IMR-90 (cell line): Measurements from ENCODE around the gene MAML3. TPM values are rescaled to one million over a fixed set of nuclear protein-coding genes. Genes with fewer than 3 reads are reported as not detected.

ENCODE experiments used
- ATAC-seq: fragments of 200-7000 bp; cut with Tn5 transposase; 2 replicates; pipeline ENCODE4 v1.9.1; 2020; ENCODE audit warnings: low read depth, mild to moderate bottlenecking, moderate library complexity
- BruUV-seq: library from RNA; stranded (reverse); fragments of 400-500 nt; replicated peaks from 2 replicates; lab custom pipeline; 2021; lab: Mats Ljungman, UMichigan
- CTCF ChIA-PET: fragments of 300-600 bp; formaldehyde crosslinking; extraction: SDS; loops from one replicate; lab custom pipeline; 2021; ENCODE audit warnings: antibody characterized with exemption; lab: Yijun Ruan, JAX
- POLR2A ChIA-PET: fragments of 300-600 bp; sonication (Branson Sonifier 250); formaldehyde crosslinking; loops from one replicate; lab custom pipeline; 2022; ENCODE audit warnings: antibody characterized with exemption; ENCODE audit not compliant: unreplicated experiment; lab: Charles Lee
- DNase-seq: peaks from one replicate; pipeline ENCODE4 v3.0.0; 2013
- H2AFZ ChIP-seq: replicated peaks from 2 replicates; pipeline ENCODE3; 2013; ENCODE audit warnings: low read length, mild to moderate bottlenecking; ENCODE audit not compliant: poor library complexity
- H2AK5ac ChIP-seq: 2 replicates; pipeline ENCODE4 v1.6.1; 2013; ENCODE audit warnings: low read depth, low read length, inconsistent platforms
- H2AK9ac ChIP-seq: replicated peaks from 2 replicates; pipeline ENCODE3; 2013; ENCODE audit warnings: mild to moderate bottlenecking, low read depth, low read length, moderate library complexity; ENCODE audit not compliant: poor library complexity
- H2BK120ac ChIP-seq: 2 replicates; pipeline ENCODE4 v1.6.1; 2013; ENCODE audit warnings: low read depth, low read length, inconsistent platforms
- H2BK15ac ChIP-seq: 3 replicates; pipeline ENCODE4 v1.6.1; 2013; ENCODE audit warnings: low read depth, low read length, inconsistent platforms
- H2BK20ac ChIP-seq: 2 replicates; pipeline ENCODE4 v1.6.1; 2013; ENCODE audit warnings: low read depth, mild to moderate bottlenecking, inconsistent platforms, low read length, moderate library complexity
- H2BK5ac ChIP-seq: 2 replicates; pipeline ENCODE4 v1.6.1; 2013; ENCODE audit warnings: mild to moderate bottlenecking, low read depth, low read length, inconsistent platforms; ENCODE audit not compliant: poor library complexity, severe bottlenecking
- H3K14ac ChIP-seq: replicated peaks from 2 replicates; pipeline ENCODE4 v1.6.1; 2013; ENCODE audit warnings: low read depth, low read length, inconsistent platforms
- H3K18ac ChIP-seq: 2 replicates; pipeline ENCODE4 v1.6.1; 2013; ENCODE audit warnings: low read depth, low read length, control low read depth
- H3K23ac ChIP-seq: 2 replicates; pipeline ENCODE4 v1.6.1; 2013; ENCODE audit warnings: low read depth, low read length, inconsistent platforms
- H3K27ac ChIP-seq: 2 replicates; pipeline ENCODE4 v1.5.1; 2013; ENCODE audit warnings: mild to moderate bottlenecking, control low read depth, low read length; ENCODE audit not compliant: insufficient read depth
- H3K27me3 ChIP-seq: 2 replicates; pipeline ENCODE4 v1.6.1; 2013; ENCODE audit warnings: low read length; ENCODE audit not compliant: control insufficient read depth, insufficient read depth
- H3K36me3 ChIP-seq: 2 replicates; pipeline ENCODE4 v1.6.1; 2013; ENCODE audit warnings: low read length, mixed read lengths; ENCODE audit not compliant: control insufficient read depth, insufficient read depth
- H3K4ac ChIP-seq: 2 replicates; pipeline ENCODE4 v1.6.1; 2013; ENCODE audit warnings: low read depth, low read length, inconsistent platforms
- H3K4me1 ChIP-seq: 2 replicates; pipeline ENCODE4 v1.6.1; 2013; ENCODE audit warnings: low read length, mixed read lengths; ENCODE audit not compliant: control insufficient read depth, insufficient read depth
- H3K4me2 ChIP-seq: 2 replicates; pipeline ENCODE4 v1.6.1; 2013; ENCODE audit warnings: low read depth, mild to moderate bottlenecking, control low read depth, low read length, moderate library complexity
- H3K4me3 ChIP-seq: 2 replicates; pipeline ENCODE4 v1.5.1; 2013; ENCODE audit warnings: low read depth, mild to moderate bottlenecking, control low read depth, low read length, moderate library complexity; ENCODE audit not compliant: insufficient read depth
- H3K56ac ChIP-seq: 2 replicates; pipeline ENCODE4 v1.6.1; 2013; ENCODE audit warnings: low read length, inconsistent platforms; ENCODE audit not compliant: insufficient read depth; ENCODE audit errors: extremely low read depth
- H3K79me1 ChIP-seq, 2 experiments: 2 replicates each; pipeline ENCODE4 v1.6.1; 2013; ENCODE audit warnings: low read length in 2 of 2, inconsistent platforms in 1 of 2, low read depth in 1 of 2
- H3K9ac ChIP-seq: 2 replicates; pipeline ENCODE4 v1.6.1; 2013; ENCODE audit warnings: low read depth, low read length, control low read depth
- H3K9me1 ChIP-seq: 2 replicates; pipeline ENCODE4 v1.6.1; 2013; ENCODE audit warnings: low read length, inconsistent platforms; ENCODE audit not compliant: insufficient read depth
- H3K9me3 ChIP-seq: 2 replicates; pipeline ENCODE4 v1.6.1; 2013; ENCODE audit warnings: low read length; ENCODE audit not compliant: control insufficient read depth, insufficient read depth
- H4K20me1 ChIP-seq: 2 replicates; pipeline ENCODE4 v1.6.1; 2013; ENCODE audit warnings: low read length, inconsistent platforms; ENCODE audit not compliant: insufficient read depth
- H4K5ac ChIP-seq: 2 replicates; pipeline ENCODE4 v1.6.1; 2013; ENCODE audit warnings: mild to moderate bottlenecking, low read depth, low read length, control low read depth
- H4K8ac ChIP-seq, 2 experiments: 2 replicates each; pipeline ENCODE4 v1.6.1; 2013; ENCODE audit warnings: low read depth in 2 of 2, low read length in 2 of 2, control low read depth in 1 of 2, inconsistent platforms in 1 of 2
- H4K91ac ChIP-seq: 2 replicates; pipeline ENCODE4 v1.6.1; 2013; ENCODE audit warnings: low read depth, low read length, inconsistent platforms; ENCODE audit not compliant: insufficient read depth
- MAZ ChIP-seq: IDR thresholded peaks from 2 replicates; pipeline ENCODE4 v1.6.1; 2012; ENCODE audit warnings: low read depth, mild to moderate bottlenecking, low read length, improper control_type of control experiment, moderate library complexity, borderline replicate concordance
- RAD21 ChIP-seq: IDR thresholded peaks from 2 replicates; pipeline ENCODE4 v1.6.1; 2012; ENCODE audit warnings: low read length, improper control_type of control experiment
- WGBS, 2 experiments: methylation state at CpG; one replicate each; pipeline versions ENCODE4 v1.1.5 to v1.1.7; 2013; ENCODE audit warnings: missing lambda C conversion rate in 2 of 2; ENCODE audit not compliant: insufficient read length in 1 of 2; ENCODE audit errors: extremely low coverage in 2 of 2; 5-methylcytosine and 5-hydroxymethylcytosine counted together
- dilution Hi-C: fragments of 300-500 bp; cut with HindIII; formaldehyde crosslinking; loops from one replicate; pipeline ENCODE4 v1.14.3; 2018; ENCODE audit warnings: low sequenced_read_pairs; ENCODE audit not compliant: unreplicated experiment
- in situ Hi-C: fragments of 300-500 bp; cut with MboI; formaldehyde crosslinking; loops from 3 replicates; pipeline ENCODE4 v1.14.3; 2019; ENCODE audit warnings: low sequenced_read_pairs, inconsistent platforms, mixed read lengths
- intact Hi-C: fragments of 100-400 bp; cut with micrococcal nuclease; formaldehyde crosslinking; loops from 2 replicates; pipeline ENCODE4 v1.10.0; 2022
- polyA plus RNA-seq, 3 experiments: library from polyadenylated mRNA; depleted of rRNA; stranded (reverse); fragments of >200 nt; gene quantifications; 2 replicates each; pipeline ENCODE4 v1.2.3, GENCODE V29; 2012; ENCODE audit warnings: low replicate concordance in 1 of 3
- total RNA-seq: library from RNA; depleted of rRNA; stranded (reverse); fragments of >200 nt; gene quantifications from 2 replicates; pipeline ENCODE4 v1.2.3, GENCODE V29; 2012

MAML3 gene
- total and polyA plus RNA-seq, 2 of the 4 experiments (the other 2 are of a cell fraction), result 0.90 to 1.7 TPM

DNA sequence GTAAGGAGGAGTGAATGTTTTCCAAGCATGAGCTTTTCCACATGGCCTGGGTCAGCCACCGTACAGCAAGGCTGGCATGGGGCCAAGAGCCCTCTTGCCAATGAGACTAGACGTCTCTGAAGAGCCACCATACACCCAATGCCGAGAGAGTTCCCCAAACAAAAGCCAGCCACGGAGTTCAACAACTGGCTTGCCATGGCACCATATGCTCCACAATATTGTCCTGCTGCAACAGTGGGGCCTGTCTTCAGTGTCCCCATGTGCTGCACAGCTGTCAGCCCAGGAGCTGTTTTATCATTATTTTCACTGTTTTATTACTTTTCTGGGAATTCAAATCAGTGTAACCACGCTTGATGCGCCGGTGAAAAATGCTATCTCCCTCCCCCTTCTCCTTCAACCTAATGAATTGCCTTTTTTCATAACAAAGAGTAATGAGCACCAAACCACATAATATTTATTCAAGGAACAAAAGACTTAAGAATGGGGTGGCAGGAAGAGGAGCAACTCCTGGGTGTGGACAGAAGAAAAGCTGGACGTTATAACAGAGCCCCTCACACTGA, 18.4 kb downstream of the MAML3 start:
- H3K4me2 ChIP-seq, result peak overlapping the region; percentile 44; the same call in 1 of the 2 replicates
- H2BK5ac ChIP-seq, result peak overlapping the region; percentile 6
- H3K79me1 ChIP-seq, result peaks cover 0 to 35% of the 10 kb centered on the region in 2 experiments; a peak in 3 of 4 replicates
- peak overlapping the region; percentile 51 for H3K27ac ChIP-seq
- intact Hi-C loops, result loop anchor here (5.0 kb wide), 1 partner anchor 53 kb away; no protein-coding TSS in a partner anchor
- no peak overlapping the region for H3K9ac ChIP-seq
- no peaks in the 10 kb centered on the region for H3K9me3 ChIP-seq
- peaks cover 13% of the 10 kb centered on the region for H3K9me1 ChIP-seq
- peak overlapping the region; percentile 52 for H2AFZ ChIP-seq
- H3K18ac ChIP-seq, result peak overlapping the region; percentile 63; the same call in 1 of the 2 replicates
- H4K5ac ChIP-seq, result peak overlapping the region; percentile 59; the same call in 1 of the 2 replicates
- H4K91ac ChIP-seq, result peak overlapping the region; percentile 76
- no peaks in the 10 kb centered on the region for H3K36me3 ChIP-seq
- peak overlapping the region; percentile 82 for H2BK120ac ChIP-seq
- H3K56ac ChIP-seq, result peak overlapping the region; percentile 29; the same call in 1 of the 2 replicates
- peak overlapping the region; percentile 84 for H2BK20ac ChIP-seq
- H2BK15ac ChIP-seq, result peak overlapping the region; percentile 76
- ChIA-PET CTCF (no interaction called here), POLR2A (no interaction called here)
- WGBS, 2 experiments, result 40% methylated on average over 1 of the region's 8 CpGs; no CpG with 5 or more reads in 1 of the 2 experiments
- H2AK9ac ChIP-seq, result peak overlapping the region; percentile 19
- TF ChIP-seq MAZ (no peak), RAD21 (no peak)
- no peak overlapping the region for H3K4me3 ChIP-seq
- DNase-seq, result no peak
- H4K8ac ChIP-seq, result peak overlapping the region; percentile 67 to 71
- no peaks in the 10 kb centered on the region for H4K20me1 ChIP-seq
- H3K23ac ChIP-seq, result peak overlapping the region; percentile 18; the same call in 1 of the 2 replicates
- ATAC-seq, result no peak
- peak overlapping the region; percentile 11; the same call in 1 of the 2 replicates for H3K14ac ChIP-seq
- H3K4ac ChIP-seq, result peak overlapping the region; percentile 66
- peaks cover 21% of the 10 kb centered on the region for H3K4me1 ChIP-seq
- BruUV-seq, result no TSS peak
- in situ Hi-C loops, result no loop called here
- H2AK5ac ChIP-seq, result peak overlapping the region; percentile 76
- dilution Hi-C loops, result no loop called here
- no peaks in the 10 kb centered on the region for H3K27me3 ChIP-seq
